Measurements from ENCODE around the gene LILRA2.
"Not testable (repeated sequence)": the region's sequence is repeated elsewhere in the genome, so short reads cannot be mapped to it uniquely, and the experiment has no call there.

The LILRA2 gene

DNA sequence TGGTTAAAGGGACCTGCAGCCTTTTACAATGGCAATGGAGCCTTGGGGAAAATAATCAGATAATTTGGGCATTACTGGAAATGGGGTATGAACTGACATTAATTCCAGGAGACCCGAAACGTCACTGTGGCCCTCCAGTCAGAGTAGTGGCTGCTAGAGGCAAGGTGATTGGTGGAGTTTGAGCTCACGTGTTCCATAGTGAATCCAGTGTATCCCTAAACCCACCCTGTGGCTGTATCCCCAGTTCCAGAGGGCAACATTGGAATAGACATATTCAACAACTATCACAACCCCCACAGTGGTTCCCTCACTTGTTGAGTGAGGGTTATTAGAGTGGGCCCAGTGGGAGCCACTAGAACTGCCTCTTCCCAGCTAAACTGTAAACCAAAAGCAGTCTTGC lies 3.3 kb upstream of the LILRA2 start:
- TF ChIP-seq CSDC2 (CRISPR knock-in tag; IDR thresholded peaks at IDR 0.05) (no peak), ZNF565 (CRISPR knock-in tag; conservative IDR thresholded peaks at IDR 0.05; ENCODE audit: low read depth) (no peak), ZFP3 (CRISPR knock-in tag; IDR thresholded peaks at IDR 0.05) (no peak), ISL1 (CRISPR knock-in tag; IDR thresholded peaks at IDR 0.05) (no peak), RARB (CRISPR knock-in tag; IDR thresholded peaks at IDR 0.05) (no peak), OSR1 (CRISPR knock-in tag; IDR thresholded peaks at IDR 0.05) (no peak), GLIS3 (CRISPR knock-in tag; IDR thresholded peaks at IDR 0.05) (no peak), ZC3H10 (CRISPR knock-in tag; IDR thresholded peaks at IDR 0.05) (no peak), PPARA (CRISPR knock-in tag; IDR thresholded peaks at IDR 0.05; ENCODE audit: borderline replicate concordance) (no peak)
- TF ChIP-seq, protein P1, sequence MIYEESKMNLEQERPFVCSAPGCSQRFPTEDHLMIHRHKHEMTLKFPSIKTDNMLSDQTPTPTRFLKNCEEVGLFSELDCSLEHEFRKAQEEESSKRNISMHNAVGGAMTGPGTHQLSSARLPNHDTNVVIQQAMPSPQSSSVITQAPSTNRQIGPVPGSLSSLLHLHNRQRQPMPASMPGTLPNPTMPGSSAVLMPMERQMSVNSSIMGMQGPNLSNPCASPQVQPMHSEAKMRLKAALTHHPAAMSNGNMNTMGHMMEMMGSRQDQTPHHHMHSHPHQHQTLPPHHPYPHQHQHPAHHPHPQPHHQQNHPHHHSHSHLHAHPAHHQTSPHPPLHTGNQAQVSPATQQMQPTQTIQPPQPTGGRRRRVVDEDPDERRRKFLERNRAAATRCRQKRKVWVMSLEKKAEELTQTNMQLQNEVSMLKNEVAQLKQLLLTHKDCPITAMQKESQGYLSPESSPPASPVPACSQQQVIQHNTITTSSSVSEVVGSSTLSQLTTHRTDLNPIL (CRISPR knock-in tag; IDR thresholded peaks at IDR 0.05; ENCODE audit: low read depth) = no peak
- TF ChIP-seq, protein P2, sequence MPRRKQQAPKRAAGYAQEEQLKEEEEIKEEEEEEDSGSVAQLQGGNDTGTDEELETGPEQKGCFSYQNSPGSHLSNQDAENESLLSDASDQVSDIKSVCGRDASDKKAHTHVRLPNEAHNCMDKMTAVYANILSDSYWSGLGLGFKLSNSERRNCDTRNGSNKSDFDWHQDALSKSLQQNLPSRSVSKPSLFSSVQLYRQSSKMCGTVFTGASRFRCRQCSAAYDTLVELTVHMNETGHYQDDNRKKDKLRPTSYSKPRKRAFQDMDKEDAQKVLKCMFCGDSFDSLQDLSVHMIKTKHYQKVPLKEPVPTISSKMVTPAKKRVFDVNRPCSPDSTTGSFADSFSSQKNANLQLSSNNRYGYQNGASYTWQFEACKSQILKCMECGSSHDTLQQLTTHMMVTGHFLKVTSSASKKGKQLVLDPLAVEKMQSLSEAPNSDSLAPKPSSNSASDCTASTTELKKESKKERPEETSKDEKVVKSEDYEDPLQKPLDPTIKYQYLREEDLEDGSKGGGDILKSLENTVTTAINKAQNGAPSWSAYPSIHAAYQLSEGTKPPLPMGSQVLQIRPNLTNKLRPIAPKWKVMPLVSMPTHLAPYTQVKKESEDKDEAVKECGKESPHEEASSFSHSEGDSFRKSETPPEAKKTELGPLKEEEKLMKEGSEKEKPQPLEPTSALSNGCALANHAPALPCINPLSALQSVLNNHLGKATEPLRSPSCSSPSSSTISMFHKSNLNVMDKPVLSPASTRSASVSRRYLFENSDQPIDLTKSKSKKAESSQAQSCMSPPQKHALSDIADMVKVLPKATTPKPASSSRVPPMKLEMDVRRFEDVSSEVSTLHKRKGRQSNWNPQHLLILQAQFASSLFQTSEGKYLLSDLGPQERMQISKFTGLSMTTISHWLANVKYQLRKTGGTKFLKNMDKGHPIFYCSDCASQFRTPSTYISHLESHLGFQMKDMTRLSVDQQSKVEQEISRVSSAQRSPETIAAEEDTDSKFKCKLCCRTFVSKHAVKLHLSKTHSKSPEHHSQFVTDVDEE (CRISPR knock-in tag; IDR thresholded peaks at IDR 0.05) = no peak
- ATAC-seq = no peak

DNA sequence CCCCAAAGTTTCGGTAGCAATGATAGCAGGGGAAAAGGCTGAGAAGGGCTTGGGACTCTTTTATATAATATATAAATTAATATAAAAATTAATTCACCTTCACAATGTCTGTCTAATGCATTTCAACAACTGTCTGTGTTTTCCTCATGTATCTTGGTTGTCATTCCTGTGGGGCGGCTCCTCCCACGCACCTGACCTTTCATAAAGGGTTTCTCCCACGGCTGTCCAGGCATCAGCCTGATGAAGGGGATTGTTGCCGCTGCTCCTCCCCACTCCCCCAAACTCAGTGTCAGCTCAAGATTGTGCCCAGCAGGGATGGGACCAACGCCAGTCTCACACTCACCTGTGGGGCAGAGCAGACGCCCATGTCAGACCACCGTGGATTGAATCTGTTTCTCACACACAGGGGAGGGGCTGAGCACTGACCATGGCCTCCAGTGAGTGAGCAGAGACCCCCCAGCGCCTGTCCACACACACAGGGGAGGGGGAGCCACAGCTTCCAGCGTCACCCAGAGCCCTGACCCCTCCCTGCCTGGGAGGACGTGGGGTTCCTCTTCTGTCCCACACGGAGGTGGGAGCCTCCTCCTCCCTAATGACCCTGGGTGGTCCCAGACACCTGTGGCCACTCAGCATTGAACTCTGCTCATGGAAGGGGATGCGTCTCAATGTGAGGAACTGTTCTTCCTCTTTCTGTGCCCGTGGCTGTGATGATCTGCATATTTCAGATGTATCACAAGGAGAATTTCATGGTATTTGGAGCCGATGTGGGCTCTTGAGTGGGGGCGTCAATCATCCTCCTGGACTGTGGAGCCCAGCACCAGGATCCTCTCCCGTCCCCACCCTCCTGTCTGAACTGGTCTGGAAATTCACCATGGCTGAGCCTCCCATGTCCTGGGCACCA lies 1.6 kb upstream of the LILRA2 start:
- ATAC-seq = not testable (repeated sequence)

DNA sequence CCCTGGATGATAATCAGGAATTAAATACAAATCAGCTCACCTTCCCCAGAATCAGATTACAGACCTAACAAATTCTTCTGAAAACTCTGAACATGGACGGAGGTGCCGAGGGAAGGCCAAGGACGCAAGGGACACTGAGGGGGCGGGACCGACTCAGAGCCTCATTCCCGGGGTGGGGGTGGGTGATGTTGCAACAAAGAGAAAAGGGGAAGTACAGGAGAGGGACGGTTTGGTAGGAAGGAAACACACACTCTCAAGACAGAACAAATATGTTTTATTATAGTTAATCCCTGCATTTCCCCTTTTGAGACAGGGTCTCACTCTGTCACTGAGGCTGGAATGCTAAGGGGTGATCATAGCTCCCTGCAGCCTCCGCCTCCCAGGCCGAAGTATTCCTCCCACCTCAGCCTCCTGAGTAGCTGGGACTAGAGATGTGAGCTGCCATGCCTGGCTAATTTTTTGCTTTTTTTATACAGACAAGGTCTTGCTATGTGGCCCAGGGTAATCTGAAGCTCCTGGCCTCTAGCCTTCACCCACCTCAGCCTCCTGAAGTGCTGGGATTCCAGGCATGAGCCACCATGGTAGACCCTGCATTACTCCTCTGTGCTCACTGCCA lies 786 bp upstream of the LILRA2 start:
- ATAC-seq = no peak
- TF ChIP-seq TOX (CRISPR knock-in tag; IDR thresholded peaks at IDR 0.05; ENCODE audit: borderline replicate concordance) = no peak
- no peak for TF ChIP-seq ZFP3 (CRISPR knock-in tag; IDR thresholded peaks at IDR 0.05)
- TF ChIP-seq POU6F1 (CRISPR knock-in tag; IDR thresholded peaks at IDR 0.05; ENCODE audit: borderline replicate concordance, low read depth) = no peak
- TF ChIP-seq ZC3H10 (CRISPR knock-in tag; IDR thresholded peaks at IDR 0.05) = no peak
- TF ChIP-seq, protein P3, sequence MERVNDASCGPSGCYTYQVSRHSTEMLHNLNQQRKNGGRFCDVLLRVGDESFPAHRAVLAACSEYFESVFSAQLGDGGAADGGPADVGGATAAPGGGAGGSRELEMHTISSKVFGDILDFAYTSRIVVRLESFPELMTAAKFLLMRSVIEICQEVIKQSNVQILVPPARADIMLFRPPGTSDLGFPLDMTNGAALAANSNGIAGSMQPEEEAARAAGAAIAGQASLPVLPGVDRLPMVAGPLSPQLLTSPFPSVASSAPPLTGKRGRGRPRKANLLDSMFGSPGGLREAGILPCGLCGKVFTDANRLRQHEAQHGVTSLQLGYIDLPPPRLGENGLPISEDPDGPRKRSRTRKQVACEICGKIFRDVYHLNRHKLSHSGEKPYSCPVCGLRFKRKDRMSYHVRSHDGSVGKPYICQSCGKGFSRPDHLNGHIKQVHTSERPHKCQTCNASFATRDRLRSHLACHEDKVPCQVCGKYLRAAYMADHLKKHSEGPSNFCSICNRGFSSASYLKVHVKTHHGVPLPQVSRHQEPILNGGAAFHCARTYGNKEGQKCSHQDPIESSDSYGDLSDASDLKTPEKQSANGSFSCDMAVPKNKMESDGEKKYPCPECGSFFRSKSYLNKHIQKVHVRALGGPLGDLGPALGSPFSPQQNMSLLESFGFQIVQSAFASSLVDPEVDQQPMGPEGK (CRISPR knock-in tag; IDR thresholded peaks at IDR 0.05; ENCODE audit: borderline replicate concordance) = no peak
- no peak for TF ChIP-seq ISL1 (CRISPR knock-in tag; IDR thresholded peaks at IDR 0.05)
- no peak for TF ChIP-seq CSDC2 (CRISPR knock-in tag; IDR thresholded peaks at IDR 0.05)
- TF ChIP-seq OSR1 (CRISPR knock-in tag; IDR thresholded peaks at IDR 0.05) = no peak
- no peak for TF ChIP-seq ZNF70 (CRISPR knock-in tag; IDR thresholded peaks at IDR 0.05)
- TF ChIP-seq, protein P1 (CRISPR knock-in tag; IDR thresholded peaks at IDR 0.05; ENCODE audit: low read depth) = no peak
- TF ChIP-seq GLIS3 (CRISPR knock-in tag; IDR thresholded peaks at IDR 0.05) = no peak
- no peak for TF ChIP-seq BACH2 (CRISPR knock-in tag; IDR thresholded peaks at IDR 0.05; ENCODE audit: borderline replicate concordance)
- TF ChIP-seq ARNTL (CRISPR knock-in tag; IDR thresholded peaks at IDR 0.05; ENCODE audit: borderline replicate concordance, low read depth) = no peak
- TF ChIP-seq ZNF565 (CRISPR knock-in tag; conservative IDR thresholded peaks at IDR 0.05; ENCODE audit: low read depth) = no peak
- TF ChIP-seq RARB (CRISPR knock-in tag; IDR thresholded peaks at IDR 0.05) = no peak
- no peak for TF ChIP-seq PPARA (CRISPR knock-in tag; IDR thresholded peaks at IDR 0.05; ENCODE audit: borderline replicate concordance)
- TF ChIP-seq ZFP30 (CRISPR knock-in tag; IDR thresholded peaks at IDR 0.05) = no peak
- no peak for TF ChIP-seq CSRNP3 (CRISPR knock-in tag; IDR thresholded peaks at IDR 0.05)

Data from SK-N-SH treated with all-trans-retinoic acid at 6 μM for 48 hours (cell line).